NCI-H748 treated with DMSO at 0.1 percent for 48 hours (cell line): ENCODE measurements around the gene APOB.

Experiments used
- DNase-seq: peaks from one replicate; lab custom pipeline; 2025; lab: John Stamatoyannopoulos, UW

Gene APOB

GRCh38 chr2:21043744-21044532 lies at the start of gene APOB:
APOB (minus strand) TSS chr2:21044073; CDS start chr2:21043945, 128 bp downstream.
- DNase-seq, result no peak

GRCh38 chr2:21092308-21092869 lies 48.5 kb upstream of the APOB start:
- no peak for DNase-seq

- DNase-seq, result no peak
These were observed 40.5 kb upstream of the APOB start for GRCh38 chr2:21084401-21084800.

- no peak for DNase-seq
These were observed 39.6 kb upstream of the APOB start for GRCh38 chr2:21083482-21083881.

- DNase-seq, result no peak
These were observed 34.4 kb upstream of the APOB start for GRCh38 chr2:21078296-21078695.

GRCh38 chr2:21072477-21073242 lies 28.8 kb upstream of the APOB start:
- no peak for DNase-seq

- no peak for DNase-seq
These were observed 26.7 kb upstream of the APOB start for GRCh38 chr2:21070341-21071257.

- DNase-seq, result no peak
These were observed 26.0 kb upstream of the APOB start for GRCh38 chr2:21069746-21070340.

GRCh38 chr2:21067859-21068537 lies 24.1 kb upstream of the APOB start:
- DNase-seq, result no peak

GRCh38 chr2:21067125-21067524 lies 23.3 kb upstream of the APOB start:
- DNase-seq, result no peak

- DNase-seq, result no peak
These were observed 16.2 kb upstream of the APOB start for GRCh38 chr2:21059885-21060610.

- no peak for DNase-seq
These were observed 13.2 kb upstream of the APOB start for GRCh38 chr2:21057097-21057496.

- DNase-seq, result no peak
These were observed 12.3 kb upstream of the APOB start for GRCh38 chr2:21055879-21056790.

- DNase-seq, result no peak
These were observed 11.6 kb upstream of the APOB start for GRCh38 chr2:21055451-21055850.

- DNase-seq, result no peak
These were observed 10.1 kb upstream of the APOB start for GRCh38 chr2:21054011-21054410.

- no peak for DNase-seq
These were observed 8.2 kb upstream of the APOB start for GRCh38 chr2:21052044-21052443.

- no peak for DNase-seq
These were observed 6.3 kb upstream of the APOB start for GRCh38 chr2:21050164-21050563.

- DNase-seq, result no peak
These were observed 3.5 kb upstream of the APOB start for GRCh38 chr2:21047141-21048009.
